ENCODE data around the gene TSPAN18. TPM values are rescaled to one million over a fixed set of nuclear protein-coding genes. Genes with fewer than 3 reads are reported as not detected.

The TSPAN18 gene, protein sequence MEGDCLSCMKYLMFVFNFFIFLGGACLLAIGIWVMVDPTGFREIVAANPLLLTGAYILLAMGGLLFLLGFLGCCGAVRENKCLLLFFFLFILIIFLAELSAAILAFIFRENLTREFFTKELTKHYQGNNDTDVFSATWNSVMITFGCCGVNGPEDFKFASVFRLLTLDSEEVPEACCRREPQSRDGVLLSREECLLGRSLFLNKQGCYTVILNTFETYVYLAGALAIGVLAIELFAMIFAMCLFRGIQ
- 21.9 TPM for total RNA-seq

DNA sequence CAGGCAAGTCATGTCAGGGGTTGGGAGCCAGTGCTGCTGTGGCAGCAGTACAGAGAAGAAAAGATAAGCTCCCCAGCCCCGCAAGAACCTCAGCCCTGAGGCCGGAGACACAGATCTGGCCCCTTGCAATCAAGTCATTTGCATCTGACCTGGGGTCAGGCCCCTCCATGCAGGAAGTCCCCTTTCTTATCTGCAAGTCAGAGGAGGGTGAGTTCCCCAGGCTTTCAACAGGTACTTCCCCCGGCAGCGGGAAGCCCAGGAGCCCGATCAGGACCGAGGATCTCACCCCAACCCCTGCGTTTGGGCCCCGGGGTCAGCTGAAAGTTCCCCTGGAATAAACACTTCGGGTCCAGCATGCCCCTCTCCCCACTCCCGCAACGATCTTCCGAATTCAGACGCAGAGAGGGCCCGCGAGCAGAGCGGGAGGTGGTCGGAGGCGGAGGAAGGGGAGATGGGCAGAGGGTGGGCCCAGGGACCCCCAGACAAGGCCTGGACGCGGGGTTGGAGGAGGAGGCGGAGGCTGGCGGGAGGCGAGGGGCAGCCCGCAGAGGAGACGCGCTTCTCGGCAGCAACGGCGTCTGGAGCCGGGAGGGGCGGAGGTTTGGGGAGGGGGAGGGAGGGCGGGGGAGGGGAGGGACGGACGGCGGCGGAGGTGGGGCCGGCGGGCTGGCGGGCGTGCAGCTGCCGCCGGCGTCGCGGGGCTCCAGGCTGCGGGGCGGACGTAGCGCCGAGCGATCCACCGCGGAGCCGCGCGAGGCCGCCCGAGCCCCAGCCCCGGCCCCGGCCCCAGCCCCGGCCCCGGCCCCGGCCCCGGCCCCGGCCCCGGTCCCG lies at the start of gene TSPAN18:
Gene TSPAN18, plus strand, starts transcription at position 680 of the 831 bp plus-strand sequence. CDS start 179,455 bp downstream, outside the sequence.

DNA sequence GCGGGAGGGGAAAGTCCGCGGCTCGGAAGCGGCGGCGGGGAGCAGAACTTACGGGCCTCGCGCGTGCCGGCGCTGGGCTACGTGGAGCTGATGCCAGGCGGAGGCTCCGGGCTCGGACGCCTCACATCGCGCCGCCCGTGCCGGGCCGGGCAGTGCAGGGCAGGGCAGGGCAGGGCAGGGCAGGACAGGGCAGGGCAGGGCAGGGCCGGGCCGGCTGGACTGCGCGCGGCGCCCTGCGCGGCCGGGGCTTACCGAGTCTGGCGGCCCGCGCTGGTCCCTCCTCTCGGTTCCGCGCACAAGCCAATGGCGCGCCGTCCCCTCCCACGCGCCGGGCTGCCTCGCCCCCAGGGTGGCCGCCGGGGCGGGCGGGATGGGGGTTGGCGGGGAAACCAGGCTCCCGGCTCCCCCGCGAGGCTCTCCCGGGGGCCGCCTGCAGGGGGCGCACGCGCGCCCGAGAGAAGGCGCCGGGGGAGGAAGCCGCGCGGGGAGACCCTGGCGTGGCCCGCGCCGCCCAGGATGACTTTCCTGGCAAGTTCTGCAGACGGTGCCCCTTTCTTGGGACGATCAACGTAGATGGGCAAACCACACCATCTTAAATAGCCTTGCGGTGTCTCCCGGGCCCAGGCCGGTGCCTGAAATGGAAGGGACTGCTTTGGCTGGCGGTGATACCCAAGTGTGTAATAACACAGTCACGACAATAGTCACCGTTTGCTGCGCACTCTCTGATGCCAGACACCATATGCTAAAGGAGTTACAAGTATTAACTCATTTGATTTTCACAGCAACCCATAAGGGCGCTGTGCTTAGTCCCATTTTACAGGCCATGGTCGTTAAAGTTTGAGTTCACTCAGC lies 224.1 kb downstream of the TSPAN18 start, which contains the start of gene TP53I11:
Gene TP53I11, minus strand, starts transcription at position 259 of the 852 bp plus-strand sequence. CDS start 12,548 bp downstream, outside the sequence.

Other genes starting within 250 kb of the TSPAN18 start
- gene CD82, start 161.3 kb upstream of the TSPAN18 start, total RNA-seq = 5.6 TPM
- gene TP53I11, start 223.9 kb downstream of the TSPAN18 start, total RNA-seq = 63.5 TPM

All from parietal lobe (tissue), 1 donor.